SK-N-SH (cell line): ENCODE data around the gene ABHD12. TPM values are rescaled to one million over a fixed set of nuclear protein-coding genes. Genes with fewer than 3 reads are reported as not detected.

Experiments
- CTCF ChIA-PET: fragments of 300-600, 350-600 bp; formaldehyde crosslinking; extraction: SDS; loops from one replicate; lab custom pipeline; 2021; lab: Yijun Ruan, JAX
- POLR2A ChIA-PET: fragments of 350-600 bp; sonication (Branson Sonifier 250); formaldehyde crosslinking; extraction: SDS; loops from one replicate; lab custom pipeline; 2020; ENCODE audit warnings: antibody characterized with exemption, inconsistent platforms; lab: Yijun Ruan, JAX
- DNase-seq: peaks from one replicate; pipeline ENCODE4 v3.0.0; 2012
- H2AFZ ChIP-seq: fragments of 200-600 bp; sonication (generic); 2 replicates; pipeline ENCODE4 v1.8.1; 2016; ENCODE audit warnings: antibody characterized with exemption, mild to moderate bottlenecking, low read depth
- H3F3A ChIP-seq: fragments of 200-600 bp; sonication (generic); replicated peaks from 2 replicates; pipeline ENCODE3; 2016; ENCODE audit warnings: antibody characterized with exemption, mild to moderate bottlenecking; ENCODE audit not compliant: insufficient read depth
- H3K27ac ChIP-seq, 2 experiments: fragments of 200-500 bp in 1 of 2; fragments of 200-600 bp in 1 of 2; sonication (Bioruptor generic) in 1 of 2; sonication (generic), shearing (Covaris generic) in 1 of 2; 2 replicates each; pipeline versions ENCODE4 v1.5.1 to v1.6.1; 2014 to 2016; ENCODE audit warnings: low read depth in 2 of 2, inconsistent platforms in 1 of 2, low read length in 1 of 2, mild to moderate bottlenecking in 1 of 2, mixed read lengths in 1 of 2
- H3K27me3 ChIP-seq: fragments of 200-600 bp; sonication (generic), shearing (Covaris generic); 2 replicates; pipeline ENCODE4 v1.6.1; 2016; ENCODE audit warnings: mixed run types; ENCODE audit not compliant: insufficient read depth
- H3K36me3 ChIP-seq, 2 experiments: fragments of 200-500 bp in 1 of 2; fragments of 200-600 bp in 1 of 2; sonication (Bioruptor generic) in 1 of 2; sonication (generic) in 1 of 2; replicated peaks in 1 of 2; 2 replicates each; pipeline versions ENCODE3 to v1.5.1; 2014 to 2016; ENCODE audit warnings: low read length in 1 of 2, mild to moderate bottlenecking in 1 of 2; ENCODE audit not compliant: insufficient read depth in 2 of 2, control insufficient read depth in 1 of 2
- H3K4me1 ChIP-seq, 2 experiments: fragments of 200-500 bp in 1 of 2; fragments of 200-600 bp in 1 of 2; sonication (Bioruptor generic) in 1 of 2; sonication (generic), shearing (Covaris generic) in 1 of 2; 2 replicates each; pipeline versions ENCODE4 v1.5.1 to v1.6.1; 2014 to 2016; ENCODE audit warnings: low read depth in 1 of 2, low read length in 1 of 2, mixed run types in 1 of 2; ENCODE audit not compliant: insufficient read depth in 2 of 2, control insufficient read depth in 1 of 2
- H3K4me2 ChIP-seq: fragments of 200-600 bp; sonication (generic), shearing (Covaris generic); 2 replicates; pipeline ENCODE4 v1.6.1; 2017; ENCODE audit warnings: mixed run types
- H3K4me3 ChIP-seq, 2 experiments: fragments of 200-500 bp in 1 of 2; fragments of 200-600 bp in 1 of 2; sonication (Bioruptor generic) in 1 of 2; sonication (generic), shearing (Covaris generic) in 1 of 2; 2 replicates each; pipeline versions ENCODE4 v1.5.1 to v1.8.1; 2014 to 2016; ENCODE audit warnings: low read depth in 2 of 2, inconsistent platforms in 1 of 2, low read length in 1 of 2, mild to moderate bottlenecking in 1 of 2, mixed read lengths in 1 of 2, moderate library complexity in 1 of 2
- H3K79me2 ChIP-seq: fragments of 200-600 bp; sonication (generic); 2 replicates; pipeline ENCODE4 v1.8.1; 2017; ENCODE audit warnings: mild to moderate bottlenecking; ENCODE audit not compliant: insufficient read depth
- H3K9ac ChIP-seq: fragments of 200-600 bp; sonication (generic); 2 replicates; pipeline ENCODE4 v1.6.1; 2017; ENCODE audit warnings: mixed run types
- H3K9me2 ChIP-seq: fragments of 200-600 bp; sonication (generic); 2 replicates; pipeline ENCODE4 v1.6.1; 2017; ENCODE audit warnings: mixed run types
- H3K9me3 ChIP-seq: fragments of 200-600 bp; sonication (generic); 2 replicates; pipeline ENCODE4 v1.6.1; 2017; ENCODE audit warnings: mixed run types, mild to moderate bottlenecking, moderate library complexity
- H4K20me1 ChIP-seq: fragments of 200-600 bp; sonication (generic); 2 replicates; pipeline ENCODE4 v1.6.1; 2017; ENCODE audit warnings: mild to moderate bottlenecking, mixed run types; ENCODE audit not compliant: insufficient read depth
- CHD2 ChIP-seq: fragments of 150-350 bp; IDR thresholded peaks from 2 replicates; pipeline ENCODE4 v1.6.1; 2018; ENCODE audit warnings: low read length; ENCODE audit not compliant: partially characterized antibody
- ELF1 ChIP-seq: IDR thresholded peaks from 2 replicates; pipeline ENCODE4 v1.4.0; 2012
- FOSL2 ChIP-seq: IDR thresholded peaks from 2 replicates; pipeline ENCODE4 v1.4.0; 2012; ENCODE audit warnings: low read depth, mild to moderate bottlenecking, moderate library complexity, borderline replicate concordance
- FOXJ3 ChIP-seq: sonication (generic); formaldehyde crosslinking; IDR thresholded peaks from 2 replicates; pipeline ENCODE4 v1.5.1; 2020; ENCODE audit warnings: mild to moderate bottlenecking, missing genetic modification reagents
- FOXM1 ChIP-seq: IDR thresholded peaks from 2 replicates; pipeline ENCODE4 v1.4.0; 2012; ENCODE audit warnings: low read depth, mild to moderate bottlenecking
- NRF1 ChIP-seq: IDR thresholded peaks from 2 replicates; pipeline ENCODE4 v1.6.1; 2012; ENCODE audit warnings: low read depth, mild to moderate bottlenecking, low read length
- POLR2AphosphoS5 ChIP-seq: IDR thresholded peaks from 2 replicates; pipeline ENCODE4 v1.6.1; 2012; ENCODE audit warnings: low read depth, low read length
- RCOR1 ChIP-seq: fragments of 150-350 bp; IDR thresholded peaks from 2 replicates; pipeline ENCODE4 v1.6.1; 2017; ENCODE audit warnings: antibody characterized with exemption, low read length
- RFX5 ChIP-seq: IDR thresholded peaks from 2 replicates; pipeline ENCODE4 v1.6.1; 2012; ENCODE audit warnings: mild to moderate bottlenecking, improper control_type of control experiment, low read length
- TAF1 ChIP-seq: IDR thresholded peaks from 2 replicates; pipeline ENCODE4 v1.6.1; 2012; ENCODE audit warnings: low read depth, mild to moderate bottlenecking, low read length, moderate library complexity, borderline replicate concordance
- TCF12 ChIP-seq: IDR thresholded peaks from 2 replicates; pipeline ENCODE4 v1.4.0; 2012
- USF2 ChIP-seq: fragments of 150-350 bp; IDR thresholded peaks from 2 replicates; pipeline ENCODE4 v1.6.1; 2017; ENCODE audit warnings: antibody characterized with exemption, low read length, low read depth, borderline replicate concordance
- YY1 ChIP-seq: IDR thresholded peaks from 2 replicates; pipeline ENCODE4 v1.4.0; 2012; ENCODE audit warnings: low read depth, mild to moderate bottlenecking
- WGBS: methylation state at CpG from one replicate; pipeline ENCODE4 v1.1.6; 2017; ENCODE audit warnings: low lambda C conversion rate; 5-methylcytosine and 5-hydroxymethylcytosine counted together
- polyA plus RNA-seq, 3 experiments: library from polyadenylated mRNA; depleted of rRNA; stranded (reverse); fragments of >200 nt; gene quantifications; 2 replicates each; pipeline ENCODE4 v1.2.3, GENCODE V29; 2012
- TF ChIP-seq, protein P1 (sequence below): IDR thresholded peaks from 2 replicates; pipeline ENCODE4 v1.4.0; 2012; ENCODE audit warnings: low read depth, borderline replicate concordance
- TF ChIP-seq, protein P2 (sequence below): fragments of 150-350 bp; IDR thresholded peaks from 2 replicates; pipeline ENCODE4 v1.6.1; 2016; ENCODE audit warnings: mild to moderate bottlenecking, low read depth, low read length

The ABHD12 gene
- polyA plus RNA-seq, 1 of the 3 experiments (the other 2 are of a cell fraction) = 33.5 TPM

DNA sequence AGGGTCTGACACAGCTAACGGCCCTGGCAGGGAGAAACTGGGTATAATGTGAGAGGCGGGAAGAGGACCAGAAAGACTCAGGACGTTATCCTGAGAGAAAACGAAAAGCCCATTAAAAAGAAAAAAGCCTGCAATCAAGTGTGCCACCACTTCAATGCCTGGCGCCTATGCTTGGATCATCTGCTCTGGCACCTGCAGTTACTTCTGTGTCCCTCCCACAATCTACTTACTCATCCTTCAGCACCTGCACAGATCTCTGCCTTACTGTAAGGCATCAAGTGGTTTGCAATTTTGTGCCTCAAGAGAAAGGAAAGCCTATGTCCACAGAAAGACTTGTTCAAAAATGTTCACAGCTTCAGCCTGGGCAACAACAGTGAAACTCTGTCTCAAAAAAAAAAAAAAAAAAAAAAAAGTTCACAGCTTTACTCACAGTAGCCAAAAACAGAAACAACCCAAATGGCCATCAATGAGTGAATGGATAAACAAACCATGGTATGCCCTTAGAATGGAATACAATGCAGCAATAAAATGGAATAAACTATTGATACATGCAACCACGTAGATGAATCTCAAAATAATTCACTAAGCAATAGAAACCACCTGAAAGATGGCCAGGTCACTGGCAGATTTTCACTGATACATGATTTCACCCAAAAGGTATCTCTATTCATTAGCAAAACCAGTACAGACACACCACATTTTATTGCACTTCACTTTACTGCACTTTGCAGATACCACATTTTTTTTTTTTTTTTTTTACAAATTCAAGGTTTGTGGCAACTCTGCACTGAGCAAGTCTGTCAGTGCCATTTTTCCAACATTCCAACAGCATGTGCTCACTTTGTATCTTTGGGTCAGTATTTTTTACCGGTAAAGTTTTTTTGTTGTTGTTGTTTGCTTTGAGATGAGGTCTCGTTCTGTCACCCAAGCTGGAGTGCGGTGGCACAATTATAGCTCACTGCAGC is 48.6 kb downstream of the ABHD12 start (continued):
- TF ChIP-seq FOXM1 = no peak
- TF ChIP-seq CHD2 = no peak
- TF ChIP-seq ELF1 = no peak
- TF ChIP-seq YY1 = no peak
- TF ChIP-seq NRF1 = no peak
- no peak for TF ChIP-seq RCOR1
- TF ChIP-seq, all 33 proteins: peak for 0

DNA sequence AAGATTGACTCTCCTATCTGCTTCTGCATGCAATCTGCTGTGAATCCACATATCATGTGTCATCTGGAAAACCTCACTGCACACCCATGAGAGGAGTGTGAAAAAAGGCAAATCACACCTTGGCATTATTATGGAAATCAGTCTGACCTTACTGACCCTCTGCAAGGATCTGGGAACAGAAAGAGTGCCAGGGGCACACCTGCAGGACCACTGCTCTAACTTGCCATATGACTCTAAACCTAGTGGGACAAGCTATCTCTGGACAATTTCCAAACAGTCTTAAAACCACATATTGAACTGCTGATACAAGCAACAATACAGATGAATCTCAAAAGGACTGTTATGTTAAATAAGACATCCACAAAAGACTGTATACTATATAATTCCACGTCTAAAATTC is 50.3 kb downstream of the ABHD12 start:
- peaks cover 0 to 3% of the 10 kb centered on the region in 2 experiments for H3K36me3 ChIP-seq
- H3K9ac ChIP-seq = no peak overlapping the region
- no peaks in the 10 kb centered on the region for H3K9me3 ChIP-seq
- H4K20me1 ChIP-seq = peaks cover 7% of the 10 kb centered on the region; the same call in 1 of the 2 replicates
- H2AFZ ChIP-seq = no peak overlapping the region
- no peak for DNase-seq
- TF ChIP-seq USF2 = no peak
- TF ChIP-seq RFX5 = no peak
- no peak for TF ChIP-seq POLR2AphosphoS5
- no peak for TF ChIP-seq TCF12
- TF ChIP-seq FOSL2 = no peak
- TF ChIP-seq, protein P1, sequence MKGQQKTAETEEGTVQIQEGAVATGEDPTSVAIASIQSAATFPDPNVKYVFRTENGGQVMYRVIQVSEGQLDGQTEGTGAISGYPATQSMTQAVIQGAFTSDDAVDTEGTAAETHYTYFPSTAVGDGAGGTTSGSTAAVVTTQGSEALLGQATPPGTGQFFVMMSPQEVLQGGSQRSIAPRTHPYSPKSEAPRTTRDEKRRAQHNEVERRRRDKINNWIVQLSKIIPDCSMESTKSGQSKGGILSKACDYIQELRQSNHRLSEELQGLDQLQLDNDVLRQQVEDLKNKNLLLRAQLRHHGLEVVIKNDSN = no peak
- TF ChIP-seq, protein P2, sequence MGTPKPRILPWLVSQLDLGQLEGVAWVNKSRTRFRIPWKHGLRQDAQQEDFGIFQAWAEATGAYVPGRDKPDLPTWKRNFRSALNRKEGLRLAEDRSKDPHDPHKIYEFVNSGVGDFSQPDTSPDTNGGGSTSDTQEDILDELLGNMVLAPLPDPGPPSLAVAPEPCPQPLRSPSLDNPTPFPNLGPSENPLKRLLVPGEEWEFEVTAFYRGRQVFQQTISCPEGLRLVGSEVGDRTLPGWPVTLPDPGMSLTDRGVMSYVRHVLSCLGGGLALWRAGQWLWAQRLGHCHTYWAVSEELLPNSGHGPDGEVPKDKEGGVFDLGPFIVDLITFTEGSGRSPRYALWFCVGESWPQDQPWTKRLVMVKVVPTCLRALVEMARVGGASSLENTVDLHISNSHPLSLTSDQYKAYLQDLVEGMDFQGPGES = no peak
- TF ChIP-seq TAF1 = no peak
- no peak for TF ChIP-seq FOXJ3 (CRISPR knock-in tag)
- no peak for TF ChIP-seq NRF1
- no peak for TF ChIP-seq FOXM1
- ChIA-PET CTCF (no interaction called here), POLR2A (no interaction called here)
- no peaks in the 10 kb centered on the region for H3F3A ChIP-seq
- no peak overlapping the region for H3K4me3 ChIP-seq
- peaks cover 34% of the 10 kb centered on the region for H3K79me2 ChIP-seq
- H3K4me2 ChIP-seq = no peak overlapping the region
- peaks cover 0 to 5% of the 10 kb centered on the region in 2 experiments; a peak in 1 of 4 replicates for H3K4me1 ChIP-seq
- 93% methylated on average over 1 of the region's 1 CpG for WGBS
- H3K9me2 ChIP-seq = no peaks in the 10 kb centered on the region
- no peak overlapping the region for H3K27ac ChIP-seq
- no peaks in the 10 kb centered on the region for H3K27me3 ChIP-seq
